ENCODE results near the gene CDC25B.
A peak's percentile ranks its signal among the peaks of the same experiment; 100 is the strongest.

CDC25B gene

DNA sequence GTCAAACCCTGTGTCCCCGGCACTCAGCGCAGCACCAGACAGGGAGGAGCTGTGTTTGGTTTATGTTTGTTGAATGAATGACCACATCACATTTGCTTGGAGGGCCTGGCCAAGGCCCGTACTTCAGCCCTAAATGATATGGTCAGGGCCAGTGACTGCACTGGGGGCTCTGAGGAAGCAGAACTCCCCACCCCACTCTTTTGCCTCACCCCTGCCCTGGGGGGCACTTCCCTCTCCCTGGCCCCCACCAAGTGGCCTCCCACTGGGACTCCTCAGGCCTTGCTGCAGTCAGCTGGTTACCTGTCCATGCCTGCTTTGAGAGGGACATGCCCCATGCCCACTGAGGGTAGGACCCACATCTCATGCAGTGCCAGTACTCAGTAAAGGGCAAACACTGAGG lies 31.5 kb upstream of the CDC25B start:
- DNase-seq = no peak

DNA sequence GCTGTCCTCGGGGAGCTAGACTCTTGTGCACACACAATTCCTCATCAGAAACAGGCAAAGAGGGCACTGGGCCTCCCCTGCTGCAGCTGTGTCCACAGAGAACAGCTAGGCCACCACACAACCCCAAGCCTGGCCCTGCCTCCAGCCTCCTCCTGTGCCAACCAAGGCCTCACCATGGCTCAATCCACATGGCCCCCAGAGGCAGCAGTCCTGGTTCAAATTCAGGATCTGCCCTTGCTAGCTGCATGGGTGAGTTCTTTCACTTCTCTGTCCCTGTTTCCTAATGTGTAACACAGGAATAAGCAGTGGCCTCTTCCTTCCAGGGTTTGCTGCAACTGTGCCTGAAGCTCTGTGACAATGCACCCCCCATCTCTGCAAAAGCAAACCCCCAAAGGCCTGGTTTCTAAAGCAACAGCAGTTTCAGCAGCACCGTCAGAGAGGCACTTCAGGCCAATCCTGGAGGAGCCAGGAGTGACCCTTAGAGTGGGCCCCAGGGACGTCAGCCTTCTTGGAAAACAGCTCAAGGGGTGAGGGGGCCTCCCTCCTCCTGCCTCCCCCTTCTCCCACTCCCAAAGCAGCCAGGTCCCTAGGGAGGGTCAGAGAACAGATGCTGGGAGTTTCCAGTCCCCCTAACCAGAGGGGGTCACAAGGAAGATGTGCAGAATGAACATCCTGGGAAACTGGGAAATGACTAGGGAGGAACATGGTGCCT lies 30.8 kb upstream of the CDC25B start:
- DNase-seq = no peak

DNA sequence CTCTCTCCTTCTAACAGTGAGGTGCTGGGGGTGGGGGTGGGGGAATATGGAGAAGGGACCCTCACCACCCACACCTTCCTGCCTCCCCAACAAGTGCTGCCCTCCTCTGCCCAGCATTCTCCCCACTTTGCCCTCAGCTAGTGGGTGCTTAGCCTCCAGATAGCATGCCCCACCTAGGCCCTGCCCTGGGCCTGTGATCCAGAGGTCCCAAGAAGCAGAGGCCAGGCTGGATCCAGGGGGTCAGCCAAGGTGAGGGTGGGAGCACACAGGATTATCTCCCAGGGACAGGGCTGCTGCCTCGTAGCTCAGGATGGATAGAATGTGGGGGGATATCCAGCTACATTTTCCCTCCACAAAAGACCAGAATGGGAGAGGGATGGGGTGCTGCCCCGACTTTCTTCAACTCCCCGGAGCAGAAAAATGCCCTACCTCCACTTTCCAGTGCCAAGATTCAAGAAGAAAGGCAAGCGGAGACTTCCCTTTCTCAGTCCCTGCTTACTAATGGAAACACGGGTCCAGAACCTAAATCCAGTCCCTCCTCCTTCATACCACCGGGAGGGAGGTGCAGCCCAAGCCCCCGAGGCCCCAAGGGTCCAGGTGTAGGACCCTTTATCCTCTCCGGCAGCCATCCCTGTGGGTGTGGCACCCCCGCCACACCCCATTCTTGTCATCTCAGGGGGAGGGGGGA lies 29.5 kb upstream of the CDC25B start:
- DNase-seq = no peak

DNA sequence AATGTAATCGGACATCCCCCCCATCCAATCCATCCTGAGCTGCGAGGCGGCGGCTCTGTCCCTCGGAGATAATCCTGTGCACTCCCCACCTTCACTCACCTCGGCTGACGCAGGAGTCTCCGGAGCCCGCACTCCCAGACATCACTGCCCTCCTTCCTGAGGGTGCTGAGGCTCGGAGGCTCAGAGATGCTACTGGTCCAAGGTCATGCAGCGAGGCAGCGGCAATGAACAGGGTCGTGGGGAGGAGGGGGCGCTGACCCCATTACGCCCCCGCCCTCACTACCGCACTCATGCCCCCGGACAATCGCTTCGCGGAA lies 29.0 kb upstream of the CDC25B start:
- no peak for DNase-seq

DNA sequence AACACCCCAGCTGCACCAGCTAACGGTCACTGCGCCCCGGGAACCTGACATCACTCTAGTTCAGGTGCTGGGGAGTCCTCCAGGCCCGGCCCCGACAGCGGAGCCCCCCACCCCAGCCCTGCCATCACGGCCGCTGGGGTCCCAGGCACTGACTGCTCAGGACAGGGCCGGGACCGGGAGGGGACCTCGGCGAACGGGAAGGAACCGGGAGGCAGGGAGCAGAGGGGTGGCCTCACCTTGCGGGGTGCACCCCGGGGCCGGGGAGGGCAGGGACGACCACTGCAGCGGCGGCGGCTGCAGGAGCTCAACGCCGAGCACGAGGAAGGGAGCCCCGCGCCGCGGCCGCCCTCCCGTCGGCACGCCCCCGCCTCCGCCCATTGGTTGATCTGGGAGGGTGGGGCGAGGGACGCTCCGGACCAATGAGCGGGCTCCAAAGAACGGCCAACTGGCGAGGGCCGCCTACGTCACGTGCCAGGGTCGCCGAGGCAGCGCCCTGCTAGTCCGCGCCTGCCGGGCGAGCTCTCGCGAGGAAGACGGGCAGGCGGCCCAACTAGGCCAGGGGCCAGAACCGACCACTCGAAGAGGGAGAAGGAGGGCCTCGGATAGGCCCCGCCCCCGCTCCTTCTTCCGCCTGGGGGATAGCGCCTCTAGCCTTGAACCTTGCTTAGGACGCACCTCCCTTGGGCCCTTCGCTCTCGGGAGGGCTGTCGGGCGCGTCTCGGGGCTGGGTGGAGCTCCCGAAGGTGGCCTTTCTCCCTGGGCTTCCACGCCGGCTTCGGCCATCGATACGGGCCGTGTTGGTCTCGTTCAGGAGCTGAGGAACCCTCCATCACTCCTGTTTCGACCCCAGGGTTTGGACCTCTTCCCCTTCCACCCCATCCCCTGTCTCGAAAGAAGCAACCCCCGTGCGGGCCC lies 28.4 kb upstream of the CDC25B start, which contains the start of gene ADISSP:
Gene ADISSP (minus strand): TSS at position 327 of the 915 bp plus-strand sequence. CDS start 7,653 bp downstream, outside the sequence.
- DNase-seq = peak; percentile 93

DNA sequence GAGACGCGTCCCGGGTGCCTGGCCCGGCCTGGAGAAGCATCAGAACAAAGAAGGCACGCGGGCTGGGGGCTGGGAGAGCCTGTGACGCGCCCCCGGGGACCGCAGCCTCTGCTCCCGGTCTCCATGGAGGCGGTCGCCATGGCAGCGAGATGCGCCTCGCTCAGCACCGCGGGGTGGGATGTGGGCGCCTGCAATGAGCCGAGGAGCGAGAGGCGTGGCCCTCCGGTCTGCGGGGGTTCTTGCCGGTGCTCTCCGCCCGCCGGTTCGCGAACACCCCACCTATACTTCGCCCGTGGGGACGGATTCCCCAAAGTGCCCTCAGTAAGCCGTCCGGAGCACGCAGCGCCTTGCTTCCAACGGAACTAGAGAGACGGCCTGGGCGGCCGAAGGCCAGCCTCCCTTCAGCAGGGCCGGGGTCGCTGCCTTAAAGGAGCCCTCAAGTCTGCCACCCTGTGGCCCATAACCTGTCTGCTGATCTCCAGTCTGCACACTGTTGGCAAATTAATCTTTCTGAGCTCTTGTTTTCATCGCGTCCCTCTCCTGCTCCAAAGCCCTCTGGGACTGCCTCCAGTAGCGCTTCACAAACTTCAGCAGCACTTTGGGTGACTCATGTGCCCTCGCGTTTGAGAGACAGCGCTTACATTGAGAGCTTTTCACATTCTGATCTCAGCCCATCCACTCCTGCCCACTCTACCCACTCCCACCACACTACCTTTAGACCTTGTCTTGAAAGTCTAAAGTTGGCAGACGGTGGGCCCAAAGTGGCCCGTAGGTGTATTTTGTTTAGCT lies 27.6 kb upstream of the CDC25B start:
- peak; percentile 54 for DNase-seq

DNA sequence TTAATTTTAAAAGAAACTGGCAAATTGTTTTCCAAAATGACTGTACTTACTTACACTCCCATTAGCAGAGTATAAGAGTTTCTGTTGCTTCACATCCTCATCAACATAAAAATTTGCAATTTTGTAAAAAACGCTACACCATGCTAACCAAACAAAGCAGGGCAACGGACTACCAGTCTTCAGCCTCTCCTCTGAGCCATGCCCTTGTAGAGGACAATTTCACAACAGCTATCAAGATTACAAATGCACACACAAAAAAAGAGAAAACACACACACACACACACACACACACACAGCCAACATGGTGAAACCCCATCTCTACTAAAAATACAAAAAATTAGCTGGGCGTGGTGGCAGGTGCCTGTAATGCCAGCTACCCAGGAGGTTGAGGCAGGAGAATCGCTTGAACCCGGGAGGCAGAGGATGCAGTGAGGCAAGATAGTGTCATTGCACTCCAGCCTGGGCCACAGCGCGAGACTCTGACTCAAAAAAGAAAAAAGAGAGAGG lies 24.5 kb upstream of the CDC25B start:
- DNase-seq = no peak

DNA sequence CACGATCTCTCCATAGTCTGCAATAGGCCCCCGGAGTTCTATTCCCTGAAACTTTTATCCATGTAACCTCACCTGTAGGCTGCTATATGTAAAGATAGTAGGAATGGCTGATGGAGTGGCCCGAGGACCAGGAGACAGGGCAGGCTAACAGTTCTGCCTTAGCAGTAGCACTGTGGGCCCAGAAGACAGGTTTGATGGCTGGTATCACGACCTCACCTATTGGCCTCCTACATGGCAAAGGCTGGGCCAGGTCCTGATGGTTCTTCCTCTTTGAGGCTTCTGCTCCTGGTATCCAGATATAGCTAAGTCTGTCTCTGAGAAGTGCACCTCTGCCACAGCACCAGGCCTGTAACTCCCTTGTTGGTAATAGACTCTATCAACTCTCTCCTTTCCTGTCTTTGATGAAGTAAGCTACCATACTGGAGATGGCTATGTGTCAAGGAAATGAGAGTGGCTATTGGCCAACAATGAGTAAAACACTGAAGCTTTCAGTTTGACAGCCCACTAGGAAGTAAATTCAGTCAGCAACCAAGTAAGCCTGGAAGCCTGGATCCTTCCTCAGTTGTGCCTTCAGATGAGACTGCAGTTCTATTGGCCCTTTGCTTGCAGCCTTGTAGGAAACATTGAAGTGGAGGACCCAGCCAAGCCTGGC lies 20.5 kb upstream of the CDC25B start:
- DNase-seq = no peak

DNA sequence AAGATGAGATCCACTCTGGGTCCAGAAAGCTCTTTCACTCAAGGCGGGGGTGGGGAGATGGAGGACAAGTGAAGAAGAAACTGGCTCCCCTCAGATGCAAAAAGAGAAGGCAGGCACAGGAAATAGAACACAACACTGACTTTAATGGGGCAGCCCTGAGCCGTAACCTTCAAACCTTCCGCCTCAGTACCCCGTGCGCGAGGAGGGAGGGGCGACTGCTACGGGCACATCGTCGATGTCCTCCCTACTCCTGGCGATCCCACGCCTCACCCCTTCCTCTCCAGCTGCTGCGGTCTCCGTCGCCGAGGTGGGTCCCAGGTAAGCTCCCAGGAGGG lies 18.8 kb upstream of the CDC25B start:
- DNase-seq = no peak

DNA sequence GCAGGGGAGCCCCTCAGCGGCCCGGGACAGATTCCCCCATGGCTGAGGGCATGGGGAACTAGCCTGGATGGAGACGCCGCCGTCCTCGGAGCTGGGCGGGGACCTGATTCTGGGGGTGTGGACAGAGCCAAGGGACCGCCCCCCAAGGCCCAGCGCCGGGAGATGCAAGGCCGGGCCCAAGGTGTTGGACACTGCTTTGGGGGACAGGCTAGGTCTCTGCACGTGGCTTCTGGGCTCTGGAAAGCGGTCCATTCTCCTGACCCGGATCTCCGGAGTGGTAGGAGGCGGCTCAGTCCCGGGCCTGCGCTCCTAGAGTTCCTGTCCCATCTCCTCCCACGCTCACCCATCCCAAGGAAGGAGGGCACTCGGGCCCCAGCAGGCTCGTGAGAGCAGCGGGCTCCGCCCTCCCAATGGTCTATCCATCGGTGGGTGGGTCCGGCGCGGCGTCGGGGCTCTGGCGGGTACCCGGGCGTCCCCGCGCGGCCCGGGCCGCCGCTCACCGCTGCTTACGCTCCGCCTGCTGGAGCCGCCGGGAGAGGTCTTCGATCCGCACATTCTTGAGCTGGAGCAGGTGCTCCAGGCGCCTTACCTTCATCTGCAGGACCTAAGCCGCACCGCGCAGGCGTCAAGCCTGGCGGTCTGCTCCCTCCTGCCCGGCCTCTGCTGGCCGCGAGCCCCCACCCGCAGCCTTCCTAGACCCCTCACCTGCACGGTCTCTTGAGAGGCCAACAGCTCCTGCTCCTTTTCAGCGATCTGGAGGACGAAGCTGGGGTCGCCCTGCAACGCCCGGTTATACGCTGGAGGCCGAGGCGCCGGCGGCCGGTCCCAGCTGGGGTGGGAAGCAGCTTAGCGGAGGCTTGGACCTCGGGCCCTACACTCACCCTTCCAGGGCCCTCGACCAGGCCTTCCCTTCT lies 18.1 kb upstream of the CDC25B start:
- DNase-seq = peak; percentile 28

DNA sequence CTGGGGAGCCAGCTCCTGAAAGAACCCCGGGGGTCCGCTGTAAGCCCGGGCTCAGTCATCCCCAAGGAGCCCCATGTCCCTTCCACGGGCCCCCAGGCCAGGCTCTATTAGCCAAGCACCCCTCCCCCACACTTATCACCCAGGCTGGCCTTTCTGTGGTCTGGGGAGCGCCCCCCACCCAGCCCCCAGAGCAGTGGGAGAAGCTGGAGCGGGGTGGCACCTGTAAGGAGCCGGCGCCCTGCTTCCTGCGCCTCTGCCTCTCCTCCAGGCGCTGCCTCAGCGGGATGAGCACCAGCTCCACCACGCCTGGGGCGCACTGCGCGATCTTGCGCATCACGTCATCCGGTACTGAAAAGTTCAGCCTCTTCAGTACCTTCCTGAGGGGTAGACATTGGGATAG lies 17.1 kb upstream of the CDC25B start:
- DNase-seq = no peak

DNA sequence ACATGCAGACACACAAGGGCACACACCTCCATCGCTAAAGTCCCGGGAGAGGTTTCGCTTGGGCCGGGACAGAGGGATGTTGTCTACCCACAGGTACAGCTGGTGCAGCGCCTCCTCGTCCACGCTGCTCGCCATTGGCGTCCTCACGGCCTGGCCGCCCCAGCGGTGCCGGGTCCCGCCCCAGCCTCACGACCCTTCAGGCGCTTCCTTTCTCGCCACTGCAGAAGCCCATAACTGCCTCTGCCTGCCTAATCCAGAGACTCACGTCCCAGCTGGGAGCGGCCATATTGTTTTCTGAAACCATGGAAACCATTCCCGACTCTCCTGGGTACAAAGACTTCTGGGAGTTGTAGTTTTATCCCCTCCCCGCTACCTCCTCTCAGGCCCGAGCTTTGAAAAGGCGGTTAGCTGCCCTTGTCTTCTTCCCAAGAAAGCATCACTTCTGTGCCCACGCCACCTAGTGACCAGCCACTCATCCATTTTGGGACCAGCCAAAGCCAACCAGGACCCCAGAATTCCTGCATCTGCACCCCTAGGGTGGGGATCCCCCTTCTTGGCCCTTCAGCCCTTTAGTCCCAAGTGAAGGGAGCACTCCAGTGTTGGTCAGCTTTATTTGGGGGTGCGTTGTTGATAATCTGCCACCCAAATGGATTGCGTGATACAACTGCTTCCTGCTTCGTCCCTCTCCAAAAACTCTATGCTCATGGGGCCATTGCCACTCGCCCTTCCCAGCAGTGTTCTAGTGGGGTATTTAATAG lies 14.8 kb upstream of the CDC25B start, which contains the start of gene SPEF1:
Gene SPEF1 (minus strand): TSS at position 296 of the 758 bp plus-strand sequence. CDS start 161 bp downstream, at position 135.
- peak; percentile 66 for DNase-seq

DNA sequence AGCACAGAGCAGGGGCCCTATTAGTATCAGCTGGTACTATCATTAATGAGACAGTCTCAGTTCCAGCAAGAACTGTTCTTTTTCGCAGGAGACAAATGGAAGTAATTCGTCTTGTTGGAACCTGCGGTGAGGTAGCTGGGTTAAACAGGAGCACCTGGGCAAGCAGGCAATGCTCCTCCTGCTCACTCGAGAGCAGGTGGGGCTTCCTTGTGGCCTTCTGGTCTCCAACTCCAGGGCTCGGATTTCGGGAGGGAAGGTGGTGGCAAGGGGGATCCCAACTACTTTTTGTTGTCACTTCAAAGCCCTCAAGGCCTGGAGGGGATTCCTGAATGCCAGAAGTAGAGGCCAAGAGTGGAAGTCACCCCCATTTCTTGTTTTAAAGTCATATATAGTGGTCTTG lies 13.5 kb upstream of the CDC25B start:
- DNase-seq = no peak

DNA sequence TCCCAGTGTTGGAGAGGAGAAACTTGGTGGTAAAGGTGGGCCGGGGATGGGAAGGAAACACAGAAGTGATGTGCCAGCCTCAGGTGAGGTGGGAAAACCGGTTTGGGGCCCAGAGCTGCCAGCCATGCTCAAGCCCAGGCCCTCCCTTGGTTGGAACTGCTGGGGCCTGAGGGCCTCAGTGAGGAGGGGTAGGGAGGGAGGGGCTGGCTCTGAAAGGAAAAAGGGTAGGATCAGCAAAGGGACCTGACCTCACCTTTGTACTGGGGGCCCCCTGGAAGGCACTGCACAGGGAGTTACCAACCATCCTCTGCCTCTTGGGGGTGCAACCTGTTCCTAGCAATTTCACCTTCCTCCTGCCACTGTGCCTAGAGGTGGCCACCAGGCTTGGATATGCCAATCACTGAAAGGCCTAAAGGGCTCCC lies 13.0 kb upstream of the CDC25B start:
- DNase-seq = no peak

DNA sequence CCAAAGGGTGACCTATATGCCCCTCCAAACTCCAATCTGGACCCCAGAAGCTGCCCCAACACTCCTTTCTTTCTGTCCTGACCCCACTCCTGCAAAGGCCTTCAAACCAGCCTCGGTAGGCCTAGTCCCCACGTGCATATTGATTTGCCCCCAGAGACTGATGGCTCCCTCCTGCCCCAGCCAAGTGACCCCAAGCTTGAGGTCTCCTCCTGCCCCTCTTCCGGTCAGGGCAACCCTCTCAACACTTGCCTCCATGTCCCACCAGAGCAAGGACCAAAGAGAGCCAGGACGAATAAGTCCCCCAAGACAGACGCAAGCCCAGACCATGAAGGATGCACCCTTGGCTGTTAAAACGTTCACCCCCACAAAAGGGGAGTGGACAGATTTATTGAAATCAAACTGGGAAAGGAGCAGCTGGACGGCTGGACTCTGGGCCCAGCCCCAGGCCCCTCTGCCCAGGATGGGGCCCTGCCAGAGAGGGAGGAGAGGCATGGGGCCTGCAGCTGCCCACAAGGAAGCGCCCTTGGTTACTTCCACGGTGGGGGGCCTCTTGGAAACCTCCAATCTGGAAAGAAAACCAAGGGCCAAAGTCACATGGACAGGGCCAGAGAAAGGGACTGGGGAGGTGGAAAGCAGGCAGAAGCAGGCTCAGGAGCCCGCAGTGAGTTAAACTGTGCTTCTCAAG lies 12.5 kb upstream of the CDC25B start:
- DNase-seq = no peak

DNA sequence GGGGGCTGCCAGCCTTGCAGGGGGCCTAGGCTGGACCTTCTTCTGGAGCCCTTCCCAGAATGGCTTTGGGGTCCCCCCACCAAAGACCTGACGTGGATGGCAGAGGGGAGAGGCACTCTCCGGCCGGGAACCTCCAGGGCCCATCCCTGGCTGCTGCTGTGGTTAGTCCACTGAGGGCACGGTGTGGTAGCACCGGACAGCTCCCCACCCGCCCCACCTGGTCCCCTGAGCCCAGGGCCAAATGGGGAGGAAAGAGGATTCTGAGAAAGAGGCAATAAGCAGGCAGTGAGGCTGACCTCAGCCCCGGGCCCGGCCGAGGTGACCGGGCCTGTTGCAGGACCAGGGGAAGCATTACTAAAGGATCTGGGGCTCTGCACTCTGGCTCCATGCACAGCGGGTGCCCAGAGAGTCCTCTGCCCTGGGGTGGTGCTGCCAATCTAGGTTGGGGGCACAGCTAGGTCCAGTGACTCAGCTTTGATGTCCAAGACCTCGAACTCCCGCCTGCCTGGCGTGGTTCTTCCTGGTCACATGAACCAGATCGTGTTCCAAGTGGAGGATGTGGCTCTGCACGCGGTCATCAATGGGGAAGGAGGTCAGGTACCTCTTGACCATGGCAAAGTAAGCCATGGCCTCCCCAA lies 11.8 kb upstream of the CDC25B start:
- DNase-seq = no peak

DNA sequence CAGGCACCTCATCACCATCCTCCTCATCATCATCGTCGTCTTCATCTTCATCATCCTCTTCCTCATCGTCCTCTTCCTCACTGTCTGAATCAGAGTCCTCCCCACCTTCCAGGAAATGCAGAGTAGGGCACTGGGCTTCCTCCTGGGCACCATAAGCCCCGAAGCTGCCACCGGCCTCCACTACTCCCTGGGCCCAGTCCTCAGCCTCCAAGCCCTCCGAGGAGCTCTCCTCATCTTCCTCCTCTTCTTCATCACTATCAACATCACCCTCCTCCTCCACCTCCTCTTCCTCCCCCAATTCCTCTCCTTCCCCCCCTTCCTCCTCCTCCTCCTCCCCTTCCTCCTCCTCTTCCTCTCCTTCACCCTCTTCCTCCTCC lies 11.3 kb upstream of the CDC25B start:
- DNase-seq = no peak

DNA sequence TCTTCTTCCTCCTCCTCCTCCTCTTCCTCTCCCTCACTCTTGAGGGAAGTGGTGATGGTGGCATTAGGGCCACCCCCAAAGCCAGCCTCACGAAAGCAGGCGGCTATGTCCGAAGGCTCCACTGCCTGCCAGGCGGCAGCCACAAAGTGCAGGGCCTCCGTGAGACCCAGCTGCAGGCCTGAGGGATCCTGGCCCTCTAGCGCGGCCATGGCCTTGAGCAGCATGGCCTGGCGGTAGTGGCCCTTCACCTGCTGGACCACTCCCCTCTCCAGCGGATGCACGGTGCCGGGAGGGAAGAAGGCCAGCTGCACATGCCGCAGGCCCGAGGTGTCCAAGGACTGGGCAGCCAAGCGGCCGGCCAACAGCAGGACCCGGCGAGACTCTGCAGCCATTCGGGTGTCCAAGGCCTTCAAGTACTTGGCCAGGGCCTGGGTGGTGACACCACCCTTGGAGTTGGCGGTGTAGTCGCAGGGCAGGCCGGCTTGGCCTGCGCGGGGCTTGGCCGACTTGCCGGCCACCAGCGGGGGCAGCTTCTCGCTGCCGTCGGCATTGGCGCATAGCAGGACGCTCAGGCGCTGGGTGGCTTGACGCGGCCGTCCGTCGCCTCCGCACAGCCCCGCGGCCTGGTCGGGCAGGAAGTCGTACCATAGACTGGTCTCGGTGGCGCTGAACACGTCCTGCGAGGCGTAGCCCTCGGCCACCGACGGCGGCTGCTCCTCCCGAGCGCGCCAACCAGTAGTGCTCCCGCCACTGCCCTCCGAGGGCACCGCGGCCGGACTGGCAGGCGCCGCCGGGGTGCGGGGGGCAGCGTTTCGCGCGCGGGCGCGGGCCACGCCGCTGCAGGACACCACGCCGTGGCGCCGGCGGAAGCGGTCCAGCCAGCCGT lies 10.6 kb upstream of the CDC25B start:
- DNase-seq = no peak
